Erythroblast (primary cell): Measurements from ENCODE around the gene RBM20.

ENCODE experiments used
- GATA1 ChIP-seq: IDR thresholded peaks from 2 replicates; pipeline ENCODE4 v1.6.1; 2011; ENCODE audit warnings: low read depth, mild to moderate bottlenecking, control low read depth, low read length, moderate library complexity
- POLR2A ChIP-seq: IDR thresholded peaks from 2 replicates; pipeline ENCODE4 v1.6.1; 2011; ENCODE audit warnings: mild to moderate bottlenecking, low read length

DNA sequence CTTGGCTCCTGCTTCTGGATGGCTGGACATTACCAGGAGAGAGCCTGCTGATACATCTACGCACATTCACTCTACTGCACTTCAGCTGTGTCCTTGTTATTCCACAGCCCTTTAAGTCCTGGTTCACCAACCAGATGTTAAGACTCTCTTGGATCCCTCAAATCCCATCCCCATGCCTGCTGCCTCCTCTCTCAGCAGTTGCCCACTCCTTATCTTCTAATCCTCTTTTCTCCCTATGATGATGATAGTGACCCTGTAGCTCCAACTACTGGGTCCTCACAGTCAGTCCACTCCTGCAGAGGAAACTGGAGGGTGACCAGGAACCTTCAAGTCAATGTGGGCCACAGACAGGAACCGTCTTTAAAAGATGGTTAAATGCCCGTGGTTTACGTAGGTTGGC lies 131.3 kb downstream of the RBM20 start:
- TF ChIP-seq POLR2A: no peak
- no peak for TF ChIP-seq GATA1
